CD4-positive, alpha-beta T cell treated with Interleukin-10 for 1 hour (primary cell): Measurements from ENCODE around the gene NETO2.
"Not testable (repeated sequence)": the region's sequence is repeated elsewhere in the genome, so short reads cannot be mapped to it uniquely, and the experiment has no call there.

Source experiments
- DNase-seq: peaks from one replicate; pipeline ENCODE4 v3.0.0-alpha.2; 2020

NETO2 gene

DNA sequence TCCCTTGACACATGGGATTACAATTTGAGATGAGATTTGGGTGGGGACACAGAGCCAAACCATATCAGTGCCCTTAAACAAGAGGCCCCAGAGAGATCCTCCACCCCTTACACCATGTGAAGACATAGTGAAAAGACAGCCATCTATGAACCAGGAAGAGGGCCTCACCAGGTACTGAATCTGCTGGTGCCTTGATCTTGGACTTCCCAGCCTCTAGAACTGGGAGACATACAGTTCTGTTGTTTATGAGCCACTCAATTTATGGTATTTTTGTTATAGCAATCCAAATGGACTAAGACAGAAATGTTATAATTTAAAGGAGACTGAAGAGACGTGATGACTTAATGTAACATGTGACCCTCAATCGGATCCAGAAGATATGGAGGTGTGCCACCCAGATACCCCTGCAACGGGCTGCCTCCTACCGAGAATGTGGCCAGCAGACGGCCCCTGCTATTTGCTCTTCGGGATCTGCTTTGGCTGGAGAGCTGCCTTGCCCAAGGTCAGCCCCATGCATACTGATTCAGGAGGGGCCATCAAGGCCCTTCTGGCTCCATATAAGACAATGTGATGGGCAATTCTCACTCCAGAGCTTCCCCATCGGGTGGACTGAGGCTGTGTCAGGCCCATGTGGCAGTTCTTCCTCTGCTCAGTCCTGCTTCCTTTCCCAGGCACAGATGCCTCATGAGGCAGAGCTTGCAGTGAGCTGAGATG is 80.6 kb downstream of the NETO2 start:
- no peak for DNase-seq

DNA sequence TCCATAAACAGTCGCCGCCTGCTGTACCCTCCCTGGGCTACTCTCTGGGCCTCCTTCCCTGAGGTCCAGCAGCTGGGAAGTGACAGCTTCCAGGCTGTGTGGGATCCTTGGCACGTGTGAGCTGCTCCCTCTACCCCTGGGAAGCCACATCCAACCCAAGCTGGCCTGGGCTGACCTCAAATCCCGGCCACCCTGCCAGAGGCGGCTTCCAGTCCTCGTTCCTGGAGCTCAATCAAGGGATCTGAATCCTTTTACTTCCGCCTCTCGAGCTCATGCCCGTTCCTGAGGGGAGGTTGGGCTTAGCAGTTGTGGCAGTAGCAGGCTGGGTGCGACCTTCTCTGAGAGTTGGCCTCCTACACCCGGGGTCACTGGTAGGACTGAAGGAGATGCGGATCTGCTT is 82.5 kb downstream of the NETO2 start:
- DNase-seq, result no peak

DNA sequence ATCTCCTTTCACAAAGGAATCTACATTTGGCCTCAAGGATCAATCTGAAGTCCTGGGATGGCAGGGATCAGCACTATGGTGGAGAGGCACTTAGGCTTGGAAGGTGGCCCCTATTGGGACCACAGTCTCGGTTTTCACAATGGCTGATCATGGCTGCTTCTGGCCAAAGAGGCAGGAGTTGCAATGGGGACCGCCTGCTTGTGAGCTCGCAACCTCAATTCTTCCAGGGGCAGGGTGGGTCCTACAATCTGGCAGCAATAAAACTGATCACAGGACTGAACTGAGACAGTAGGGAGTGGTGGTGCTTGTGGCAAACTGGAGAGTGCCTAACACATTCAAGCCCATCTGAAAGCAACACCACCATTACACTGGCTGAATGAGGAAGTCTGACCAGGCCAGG is 83.1 kb downstream of the NETO2 start:
- DNase-seq, result no peak

DNA sequence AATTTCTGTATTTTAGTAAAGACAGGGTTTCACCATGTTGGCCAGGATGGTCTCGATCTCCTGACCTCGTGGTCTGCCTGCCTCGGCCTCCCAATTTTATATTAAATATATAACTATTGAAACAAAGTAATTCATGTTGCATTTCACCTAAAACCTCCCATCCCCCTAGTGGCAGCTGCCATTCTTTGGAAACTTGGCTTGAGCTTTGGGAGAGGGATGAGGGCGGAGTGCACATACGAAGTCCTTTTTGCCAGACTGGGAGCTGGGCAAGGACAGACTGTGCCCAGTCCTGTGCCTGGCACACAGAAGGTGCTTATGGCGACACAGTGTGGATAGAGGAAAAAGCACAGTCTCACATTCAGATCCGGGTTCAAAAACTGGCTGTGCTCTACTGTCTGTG is 83.8 kb downstream of the NETO2 start:
- DNase-seq, result no peak

DNA sequence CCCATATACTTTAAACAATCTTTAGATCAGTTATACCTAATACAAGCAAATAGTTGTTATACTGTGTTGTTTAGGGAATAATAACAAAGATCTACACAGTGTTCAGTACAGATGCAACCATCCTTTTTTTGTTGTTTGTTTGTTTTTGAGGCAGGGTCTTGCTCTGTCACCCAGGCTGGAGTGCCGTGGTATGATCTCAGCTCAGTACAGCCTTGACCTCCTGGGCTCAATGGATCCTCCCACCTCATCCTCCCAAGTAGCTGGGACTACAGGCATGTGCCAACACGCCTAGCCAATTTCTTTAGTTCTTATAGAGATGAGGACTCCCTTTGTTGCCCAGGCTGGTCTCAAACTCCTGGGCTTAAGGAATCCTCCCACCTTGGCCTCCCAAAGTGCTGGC is 84.6 kb downstream of the NETO2 start:
- not testable (repeated sequence) for DNase-seq

DNA sequence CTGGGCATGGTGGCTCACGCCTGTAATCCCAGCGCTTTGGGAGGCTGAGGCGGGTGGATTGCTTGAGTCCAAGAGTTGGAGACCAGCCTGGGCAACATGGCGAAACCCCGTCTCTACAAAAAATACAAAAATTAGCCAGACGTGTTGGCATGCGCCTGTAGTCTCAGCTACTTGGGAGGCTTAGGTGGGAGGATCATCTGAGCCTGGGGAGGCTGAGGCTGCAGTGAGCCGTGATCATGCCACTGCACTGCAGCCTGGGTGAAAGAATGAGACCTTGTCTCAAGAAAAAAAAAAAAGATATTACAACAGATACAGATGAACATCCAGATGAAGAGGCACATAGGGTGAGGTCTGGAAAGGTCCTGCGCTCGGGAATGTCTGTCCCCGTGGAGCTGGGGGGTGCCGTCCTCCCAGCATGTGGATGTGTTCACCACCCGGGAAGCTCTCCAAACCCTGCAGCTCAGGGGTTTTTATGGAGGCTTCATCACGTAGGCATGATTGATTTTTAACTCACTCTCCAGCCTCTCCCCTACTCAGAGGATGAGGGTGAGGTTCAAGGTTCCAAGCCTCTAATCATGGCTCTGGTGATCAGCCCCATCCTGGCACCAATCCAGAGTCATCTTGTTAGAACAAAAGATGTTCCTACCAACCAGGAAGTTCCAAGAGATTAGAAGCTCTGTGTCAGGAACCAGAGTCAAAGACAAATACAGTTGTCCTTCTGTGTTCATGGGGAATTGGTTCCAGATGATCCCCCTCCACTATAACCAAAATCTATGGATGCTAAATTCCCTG is 85.3 kb downstream of the NETO2 start:
- no peak for DNase-seq

DNA sequence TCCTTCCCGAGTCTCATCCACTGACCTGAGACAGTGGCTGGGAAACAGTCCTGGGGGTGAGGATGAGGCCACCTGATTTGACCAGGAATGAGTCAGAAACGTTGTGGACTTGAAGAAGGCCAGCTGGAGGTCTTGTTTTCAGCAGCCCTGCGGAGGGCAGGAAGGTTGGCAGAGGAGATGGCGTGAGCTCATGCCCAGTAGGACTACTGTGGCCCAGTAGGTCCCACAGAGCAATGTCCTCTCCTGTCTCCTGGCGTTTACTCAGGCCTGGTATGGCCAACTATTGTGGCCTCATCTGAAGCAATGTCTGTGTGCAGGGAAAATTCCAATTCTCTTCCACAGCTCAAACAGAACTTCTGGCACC is 86.1 kb downstream of the NETO2 start:
- no peak for DNase-seq

DNA sequence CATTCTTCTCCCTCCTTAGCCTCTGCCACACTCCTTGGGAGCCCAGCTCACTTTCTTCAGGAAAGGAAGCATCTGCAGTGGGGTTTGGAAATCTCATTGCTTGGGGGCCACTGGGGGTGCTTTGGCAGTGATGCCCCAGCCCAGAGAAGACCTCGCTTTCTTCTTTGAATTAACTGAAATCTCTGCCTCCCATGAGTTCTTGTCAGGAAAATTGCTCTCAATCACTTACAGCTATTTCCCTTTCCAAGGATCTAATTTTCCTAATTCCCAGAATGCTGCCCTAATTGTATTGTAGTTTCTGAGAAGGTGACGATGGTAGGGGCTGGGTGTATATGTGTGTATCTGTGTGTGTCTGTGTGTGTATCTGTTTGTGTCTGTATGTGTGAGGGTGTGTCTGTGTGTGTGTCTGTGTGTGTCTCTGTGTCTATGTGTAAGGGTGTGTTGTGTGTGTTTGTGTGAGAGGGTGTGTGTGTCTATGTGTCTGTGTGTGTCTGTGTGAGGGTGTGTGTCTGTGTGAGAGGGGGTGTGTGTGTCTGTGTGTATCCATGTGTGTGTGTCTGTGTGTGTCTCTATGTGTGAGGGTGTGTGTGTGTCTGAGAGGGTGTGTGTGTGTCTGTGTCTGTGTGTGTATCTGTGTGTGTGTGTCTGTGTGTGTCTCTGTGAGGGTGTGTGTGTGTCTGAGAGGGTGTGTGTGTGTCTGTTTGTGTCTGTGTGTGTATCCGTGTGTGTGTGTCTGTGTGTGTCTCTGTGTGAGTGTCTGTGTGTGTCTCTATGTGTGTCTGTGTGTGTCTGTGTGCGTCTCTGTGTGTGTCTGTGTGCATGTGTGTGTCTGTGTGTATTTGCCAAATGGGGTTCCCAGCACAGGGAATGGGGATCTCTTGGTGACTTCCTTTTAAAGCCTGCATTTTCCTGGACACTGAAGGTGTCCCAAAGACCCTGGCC is 86.8 kb downstream of the NETO2 start:
- DNase-seq, result no peak

DNA sequence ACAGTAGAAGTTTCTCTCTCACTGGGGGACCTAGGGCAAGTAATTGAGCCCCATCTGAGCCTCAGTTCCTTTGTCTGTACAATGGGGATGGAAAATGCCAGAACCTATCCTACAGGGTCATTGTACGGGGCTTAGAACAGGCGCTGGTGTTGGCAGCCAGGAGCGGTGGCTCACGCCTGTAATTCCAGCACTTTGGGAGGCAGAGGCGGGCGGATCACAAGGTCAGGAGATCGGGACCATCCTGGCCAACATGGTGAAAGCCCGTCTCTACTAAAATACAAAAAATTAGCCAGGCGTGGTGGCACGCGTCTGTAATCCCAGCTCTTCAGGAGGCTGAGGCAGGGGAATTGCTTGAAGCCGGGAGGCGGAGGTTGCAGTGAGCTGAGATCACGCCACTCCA is 87.7 kb downstream of the NETO2 start:
- not testable (repeated sequence) for DNase-seq

DNA sequence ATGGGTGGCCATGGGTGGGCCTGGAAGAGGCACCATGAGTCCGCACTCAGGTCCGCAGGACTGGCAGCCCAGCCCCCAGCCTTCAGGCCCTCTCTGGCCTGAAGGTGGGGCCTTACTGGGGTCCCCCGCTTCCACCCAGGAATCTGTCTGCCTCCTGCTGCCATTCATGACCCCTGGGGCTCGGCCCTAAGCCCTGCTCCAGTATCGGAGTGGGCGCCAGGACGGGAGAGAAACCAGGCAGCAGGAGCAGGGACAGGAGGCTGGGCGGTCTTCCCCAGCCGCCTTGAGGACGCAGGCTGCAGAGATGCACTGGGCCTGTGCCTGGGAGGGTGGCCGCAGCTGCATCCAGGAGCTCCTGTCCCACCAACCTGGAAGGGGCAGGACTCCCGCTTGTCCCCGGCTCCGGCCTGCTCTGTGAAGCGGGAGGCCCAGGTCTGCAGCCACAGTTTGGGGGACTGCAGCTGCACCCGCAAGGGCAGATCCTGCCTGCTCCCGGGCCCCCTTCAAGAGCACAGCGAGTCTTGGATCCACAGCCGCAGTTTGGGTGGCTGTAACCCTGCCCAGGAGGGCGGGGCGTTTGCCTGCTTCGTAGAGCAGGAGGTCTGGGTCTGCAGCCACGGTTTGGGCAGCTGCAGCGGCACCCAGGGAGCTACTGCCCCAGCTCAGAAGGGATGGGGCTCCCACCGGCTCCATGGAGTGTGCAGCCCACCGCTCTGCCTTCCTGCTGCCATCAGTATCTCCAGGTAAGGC is 88.4 kb downstream of the NETO2 start:
- no peak for DNase-seq

DNA sequence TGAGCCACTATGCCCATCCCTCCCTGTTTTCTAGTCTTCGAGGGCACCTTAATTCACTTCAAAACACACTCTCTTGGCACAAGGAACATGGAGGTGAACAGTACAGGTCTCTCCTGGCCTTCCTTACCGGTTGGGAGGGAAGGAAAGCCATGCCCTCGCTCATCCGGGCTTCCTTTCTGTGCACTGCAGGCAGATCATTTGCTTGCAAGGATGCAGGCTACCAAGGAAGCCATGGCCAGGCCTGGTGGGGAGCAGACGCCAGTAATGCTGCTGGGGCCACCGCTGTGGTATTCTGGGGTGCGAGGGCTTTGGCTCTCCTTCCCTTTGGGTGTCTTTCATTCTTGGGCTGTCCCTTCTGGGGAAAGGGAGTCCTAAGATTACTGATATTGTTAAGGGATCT is 89.4 kb downstream of the NETO2 start:
- no peak for DNase-seq

DNA sequence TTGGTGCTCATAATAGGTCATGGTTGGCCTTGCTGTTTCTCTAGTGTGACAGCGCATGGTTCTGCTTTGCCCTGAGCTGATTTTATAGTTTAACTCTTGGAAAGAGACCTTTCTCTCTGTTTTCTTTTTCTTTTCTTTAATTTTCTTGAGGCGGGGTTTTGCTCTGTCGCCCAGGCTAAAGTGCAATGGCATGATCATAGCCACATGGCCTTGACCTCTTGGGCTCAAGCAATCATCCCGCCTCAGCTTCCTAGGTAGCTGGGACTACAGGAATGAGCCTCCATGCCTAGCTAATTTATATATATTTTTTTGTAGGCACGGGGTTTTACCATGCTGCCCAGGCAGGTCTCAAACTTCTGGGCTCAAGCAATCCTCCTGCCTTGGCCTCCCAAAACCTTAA is 89.8 kb downstream of the NETO2 start:
- no peak for DNase-seq

DNA sequence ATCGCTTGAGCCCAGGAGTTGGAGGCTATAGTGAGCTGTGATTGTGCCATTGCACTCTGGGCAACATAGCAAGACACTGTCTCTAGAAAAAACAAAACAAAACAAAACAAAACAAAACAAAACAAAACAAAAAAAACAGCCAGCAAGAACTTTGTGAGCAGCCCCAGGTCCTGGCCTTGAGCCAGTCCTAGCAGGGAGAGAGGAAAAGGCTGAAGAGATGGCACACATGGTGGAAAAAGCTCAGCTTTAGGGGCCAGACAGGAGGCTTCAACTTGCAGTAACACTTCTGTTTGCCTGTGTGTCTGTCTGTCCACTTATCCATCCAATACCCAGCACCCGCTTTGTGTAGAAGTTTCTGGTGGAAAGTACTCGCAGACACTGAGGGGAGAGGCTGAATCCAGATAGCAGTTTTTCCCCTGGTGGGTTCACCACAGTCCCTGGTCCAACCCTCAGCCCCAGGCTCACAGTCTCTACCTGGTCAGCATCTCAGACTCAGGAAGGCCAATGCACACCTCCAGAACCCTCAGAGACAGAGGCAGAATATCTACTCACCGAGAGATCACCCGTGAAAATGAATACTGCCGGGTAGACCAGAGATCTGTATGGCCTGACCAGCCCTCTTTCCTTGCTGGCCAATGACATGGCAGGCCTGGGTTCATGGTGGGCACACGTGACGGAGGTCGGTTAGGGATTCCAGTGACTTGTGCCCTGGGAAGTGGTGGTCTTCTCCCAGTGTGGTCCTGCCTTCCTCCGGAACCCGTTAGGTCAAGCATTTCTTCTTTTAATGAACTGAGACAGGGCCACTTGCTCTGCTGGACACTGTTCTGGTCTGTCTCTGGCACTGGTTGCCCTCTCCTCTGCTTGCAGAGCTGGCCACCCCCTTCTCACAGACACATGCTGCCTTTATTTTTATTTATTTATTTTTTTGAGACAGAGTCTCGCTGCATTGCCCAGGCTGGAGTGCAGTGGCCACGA is 90.8 kb downstream of the NETO2 start:
- no peak for DNase-seq

DNA sequence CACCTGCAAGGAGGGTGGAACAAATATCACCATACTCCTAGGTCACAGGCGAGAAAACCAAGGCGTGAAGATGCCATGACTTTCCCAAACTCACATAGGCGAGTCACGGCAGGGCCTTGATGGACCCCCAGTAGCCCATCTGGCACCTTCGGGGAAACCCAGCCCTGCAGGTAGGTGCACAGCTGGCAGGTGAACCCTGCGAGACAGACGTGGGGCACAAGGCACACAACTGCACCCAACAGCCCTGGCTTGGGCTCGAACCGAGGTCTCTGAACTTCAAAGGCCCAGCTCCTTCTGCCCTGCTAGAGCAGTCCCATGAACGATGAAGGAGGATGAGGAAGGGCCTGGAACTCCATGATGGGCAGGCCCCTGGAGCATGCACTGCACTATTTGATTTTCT is 92.7 kb downstream of the NETO2 start:
- DNase-seq, result no peak

DNA sequence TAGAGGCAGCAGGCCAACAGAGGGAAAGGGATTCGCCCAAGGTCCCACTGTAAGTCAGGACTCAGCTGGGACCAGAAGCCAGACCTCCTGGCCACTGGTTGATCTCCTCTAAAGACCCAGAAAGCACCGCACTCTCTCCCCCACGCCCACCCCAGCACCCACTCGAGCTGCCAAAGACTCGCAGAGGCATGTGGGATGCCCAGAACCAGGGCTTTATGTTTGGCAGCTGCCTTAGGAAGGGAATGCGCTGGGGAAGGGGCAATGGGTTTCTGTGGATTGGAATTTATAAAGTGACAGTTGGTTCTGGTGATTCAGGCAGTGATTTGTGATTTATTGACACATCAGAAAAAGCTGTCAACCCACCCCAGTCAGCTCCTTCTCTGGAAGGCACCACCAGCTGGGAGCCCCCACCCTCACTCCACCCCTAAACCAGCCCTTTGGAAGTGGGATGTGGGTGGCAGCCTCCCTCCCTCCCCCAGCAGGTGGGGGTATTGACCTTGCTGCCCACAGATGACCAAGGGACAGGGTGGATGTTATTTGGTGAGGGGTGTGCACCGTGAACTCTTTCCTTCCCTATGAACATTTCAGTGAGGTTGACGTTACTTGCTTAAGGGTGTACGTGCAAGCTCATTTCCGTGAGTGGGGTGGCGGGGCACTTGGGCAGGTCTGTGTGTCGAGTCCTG is 93.7 kb downstream of the NETO2 start:
- DNase-seq, result no peak

DNA sequence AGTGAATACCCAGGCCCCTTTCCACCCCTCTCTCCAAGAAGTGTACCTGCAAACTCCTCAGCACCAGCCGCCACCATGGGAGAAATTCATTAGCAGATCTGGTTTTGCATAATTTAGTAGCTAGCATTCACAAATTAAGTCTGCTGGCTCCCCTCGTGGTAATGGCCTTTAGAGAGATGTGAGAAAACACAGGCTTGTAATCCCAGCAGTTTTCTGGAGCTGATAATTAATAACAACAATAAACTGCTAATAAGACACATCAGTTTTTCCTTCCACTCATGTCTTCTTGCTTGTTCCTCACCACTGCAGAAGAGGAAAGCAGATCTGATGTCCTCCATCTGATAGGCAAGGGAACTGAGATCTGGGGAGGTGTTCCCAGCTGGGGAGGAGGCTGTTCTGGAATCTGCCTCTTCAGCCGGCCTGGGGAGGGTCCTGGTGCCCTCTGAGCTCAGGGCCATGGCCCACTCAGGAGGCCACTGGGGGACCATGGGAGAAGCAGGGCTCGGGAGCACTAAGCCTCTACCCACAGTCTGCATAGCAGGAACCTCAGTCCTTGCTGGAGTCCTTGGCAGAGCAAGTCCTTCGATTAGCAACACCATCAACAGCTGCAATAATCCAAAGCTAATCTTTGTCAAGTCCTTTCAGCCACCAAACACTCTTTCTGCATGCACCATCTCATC is 96.1 kb downstream of the NETO2 start:
- no peak for DNase-seq

DNA sequence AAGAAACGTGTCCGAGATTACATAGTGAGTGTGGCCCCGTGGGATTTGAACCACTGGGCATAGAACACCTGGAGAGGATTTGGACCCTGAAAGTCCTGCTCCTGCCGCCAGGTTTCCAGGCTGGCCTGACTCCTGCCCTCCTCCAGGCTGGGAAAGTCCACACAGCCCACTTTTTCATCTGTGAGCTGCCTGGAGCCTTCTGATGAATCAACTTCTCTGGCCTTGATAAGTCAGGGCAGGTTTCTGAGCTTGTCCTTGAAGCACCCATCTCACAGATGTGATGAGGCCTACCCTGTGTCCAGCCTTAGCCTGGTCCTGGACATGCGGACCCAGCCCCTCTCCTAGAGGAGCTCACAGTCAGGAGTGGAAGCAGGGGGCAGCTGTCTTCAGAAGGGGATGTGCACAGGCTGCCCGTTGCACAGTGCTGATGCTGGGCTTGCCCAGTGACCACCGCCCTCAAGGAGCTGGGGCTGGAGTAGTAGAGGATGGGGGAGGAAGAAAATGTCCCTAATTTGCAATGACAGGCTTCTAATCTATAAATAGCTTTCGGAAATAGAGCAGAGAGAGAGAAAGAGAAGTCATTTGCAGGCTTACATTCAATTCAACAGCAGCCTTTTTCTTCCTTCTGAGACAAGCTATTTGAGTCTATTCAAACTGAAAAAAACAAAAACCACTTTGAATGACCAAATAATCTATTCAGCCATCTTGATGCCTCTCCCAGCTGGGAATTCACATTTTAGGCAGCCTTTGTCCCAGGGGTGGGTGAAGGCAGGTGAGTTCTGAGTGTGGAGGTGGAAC is 96.8 kb downstream of the NETO2 start:
- DNase-seq, result no peak

DNA sequence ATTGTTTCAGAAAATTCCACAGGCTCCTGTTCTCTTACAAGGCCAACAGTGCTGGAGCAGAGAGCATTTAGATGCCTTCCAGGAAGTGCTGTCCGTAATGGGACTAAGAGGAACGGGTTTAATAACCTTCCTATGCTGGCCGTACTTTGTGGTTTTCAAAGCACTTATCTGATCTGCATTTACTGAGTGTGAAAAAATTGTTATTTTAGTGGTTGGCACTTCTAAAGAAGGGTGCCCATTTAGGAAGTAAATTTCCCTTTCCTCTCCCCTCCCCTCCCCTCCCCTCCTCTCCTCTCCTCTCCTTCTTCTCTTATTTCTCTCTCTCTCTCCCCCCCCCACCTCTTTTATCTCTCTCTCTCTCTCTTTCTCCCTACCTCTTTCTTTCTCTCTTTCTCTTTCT is 98.3 kb downstream of the NETO2 start:
- DNase-seq, result no peak

DNA sequence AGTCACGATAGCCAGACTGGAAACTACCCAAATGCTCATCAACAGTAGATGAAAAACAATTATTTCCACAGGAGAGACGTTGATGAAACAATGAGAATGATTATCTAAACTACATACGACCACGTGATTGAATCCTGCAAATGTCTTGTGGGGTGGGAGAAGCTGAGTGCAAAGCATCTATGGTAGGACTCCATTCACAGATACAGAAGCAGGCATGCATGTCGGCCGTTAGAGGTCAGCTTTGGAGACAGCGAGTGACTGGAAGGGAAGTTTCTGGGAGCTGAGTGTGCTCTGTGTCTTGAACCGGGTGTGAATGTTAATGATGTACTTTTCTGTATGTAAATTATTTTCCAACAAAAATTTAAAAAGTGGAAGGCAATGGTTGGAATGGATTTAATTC is 98.7 kb downstream of the NETO2 start:
- DNase-seq, result no peak
